ENCODE measurements around the gene ULK2.
A peak's percentile ranks its signal among the peaks of the same experiment; 100 is the strongest.

Gene ULK2

DNA sequence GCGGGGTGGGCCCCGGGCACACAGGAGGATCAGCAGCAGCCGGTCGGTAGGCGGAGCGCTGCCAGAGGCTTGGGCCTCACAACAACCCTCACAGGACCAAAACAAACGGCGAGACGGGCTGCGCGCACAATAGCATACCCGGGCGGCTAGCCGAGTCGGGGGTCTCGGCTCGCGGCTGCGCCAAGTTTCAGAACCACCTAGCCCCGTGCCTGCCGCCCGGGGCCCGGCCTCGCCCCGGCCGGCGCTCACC is 732 bp downstream of the ULK2 start (continued):
- TF ChIP-seq PRDM4 (tag by site-specific recombination; IDR thresholded peaks at IDR 0.05) (no peak), ZNF266 (tag by site-specific recombination; IDR thresholded peaks at IDR 0.05; ENCODE audit: low read depth) (no peak), ZNF394 (tag by site-specific recombination; IDR thresholded peaks at IDR 0.05; ENCODE audit: borderline replicate concordance) (no peak), ZNF221 (tag by site-specific recombination; IDR thresholded peaks at IDR 0.05; ENCODE audit: borderline replicate concordance) (no peak), KLF9 (tag by site-specific recombination; IDR thresholded peaks at IDR 0.05; ENCODE audit: low read depth) (peak; percentile 54; the same call in 1 of the 2 replicates), ZNF202 (tag by site-specific recombination; IDR thresholded peaks at IDR 0.05; ENCODE audit: borderline replicate concordance) (no peak), ZBTB11 (tag by site-specific recombination; conservative IDR thresholded peaks at IDR 0.05; ENCODE audit: low read depth) (peak; percentile 40; the same call in 1 of the 2 replicates), ZNF629 (tag by site-specific recombination; IDR thresholded peaks at IDR 0.05) (no peak), ZBTB48 (tag by site-specific recombination; IDR thresholded peaks at IDR 0.05) (no peak; the same call in 1 of the 2 replicates), ZSCAN30 (tag by site-specific recombination; IDR thresholded peaks at IDR 0.05) (no peak), SALL2 (tag by site-specific recombination; IDR thresholded peaks at IDR 0.05; ENCODE audit: borderline replicate concordance) (no peak), ZNF350 (tag by site-specific recombination; IDR thresholded peaks at IDR 0.05) (no peak), ZNF776 (tag by site-specific recombination; IDR thresholded peaks at IDR 0.05; ENCODE audit: borderline replicate concordance) (no peak), SCRT2 (tag by site-specific recombination; IDR thresholded peaks at IDR 0.05) (no peak), ZNF560 (tag by site-specific recombination; IDR thresholded peaks at IDR 0.05; ENCODE audit: borderline replicate concordance) (no peak), ZNF335 (tag by site-specific recombination; conservative IDR thresholded peaks at IDR 0.05) (peak; percentile 48), KLF8 (tag by site-specific recombination; IDR thresholded peaks at IDR 0.05) (peak; percentile 59; the same call in 1 of the 2 replicates), YY2 (tag by site-specific recombination; IDR thresholded peaks at IDR 0.05) (no peak), REPIN1 (tag by site-specific recombination; IDR thresholded peaks at IDR 0.05; ENCODE audit: low read depth) (no peak), ZNF214 (tag by site-specific recombination; IDR thresholded peaks at IDR 0.05; ENCODE audit: borderline replicate concordance) (no peak), PRDM10 (tag by site-specific recombination; IDR thresholded peaks at IDR 0.05) (peak; percentile 49; the same call in 1 of the 2 replicates), ZNF132 (tag by site-specific recombination; IDR thresholded peaks at IDR 0.05; ENCODE audit: borderline replicate concordance) (no peak), ZNF48 (tag by site-specific recombination; IDR thresholded peaks at IDR 0.05) (no peak), ZNF747 (tag by site-specific recombination; IDR thresholded peaks at IDR 0.05) (no peak)
- TF ChIP-seq, protein P1, sequence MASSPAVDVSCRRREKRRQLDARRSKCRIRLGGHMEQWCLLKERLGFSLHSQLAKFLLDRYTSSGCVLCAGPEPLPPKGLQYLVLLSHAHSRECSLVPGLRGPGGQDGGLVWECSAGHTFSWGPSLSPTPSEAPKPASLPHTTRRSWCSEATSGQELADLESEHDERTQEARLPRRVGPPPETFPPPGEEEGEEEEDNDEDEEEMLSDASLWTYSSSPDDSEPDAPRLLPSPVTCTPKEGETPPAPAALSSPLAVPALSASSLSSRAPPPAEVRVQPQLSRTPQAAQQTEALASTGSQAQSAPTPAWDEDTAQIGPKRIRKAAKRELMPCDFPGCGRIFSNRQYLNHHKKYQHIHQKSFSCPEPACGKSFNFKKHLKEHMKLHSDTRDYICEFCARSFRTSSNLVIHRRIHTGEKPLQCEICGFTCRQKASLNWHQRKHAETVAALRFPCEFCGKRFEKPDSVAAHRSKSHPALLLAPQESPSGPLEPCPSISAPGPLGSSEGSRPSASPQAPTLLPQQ (tag by site-specific recombination; IDR thresholded peaks at IDR 0.05), result peak; percentile 6
- TF ChIP-seq, protein P2, sequence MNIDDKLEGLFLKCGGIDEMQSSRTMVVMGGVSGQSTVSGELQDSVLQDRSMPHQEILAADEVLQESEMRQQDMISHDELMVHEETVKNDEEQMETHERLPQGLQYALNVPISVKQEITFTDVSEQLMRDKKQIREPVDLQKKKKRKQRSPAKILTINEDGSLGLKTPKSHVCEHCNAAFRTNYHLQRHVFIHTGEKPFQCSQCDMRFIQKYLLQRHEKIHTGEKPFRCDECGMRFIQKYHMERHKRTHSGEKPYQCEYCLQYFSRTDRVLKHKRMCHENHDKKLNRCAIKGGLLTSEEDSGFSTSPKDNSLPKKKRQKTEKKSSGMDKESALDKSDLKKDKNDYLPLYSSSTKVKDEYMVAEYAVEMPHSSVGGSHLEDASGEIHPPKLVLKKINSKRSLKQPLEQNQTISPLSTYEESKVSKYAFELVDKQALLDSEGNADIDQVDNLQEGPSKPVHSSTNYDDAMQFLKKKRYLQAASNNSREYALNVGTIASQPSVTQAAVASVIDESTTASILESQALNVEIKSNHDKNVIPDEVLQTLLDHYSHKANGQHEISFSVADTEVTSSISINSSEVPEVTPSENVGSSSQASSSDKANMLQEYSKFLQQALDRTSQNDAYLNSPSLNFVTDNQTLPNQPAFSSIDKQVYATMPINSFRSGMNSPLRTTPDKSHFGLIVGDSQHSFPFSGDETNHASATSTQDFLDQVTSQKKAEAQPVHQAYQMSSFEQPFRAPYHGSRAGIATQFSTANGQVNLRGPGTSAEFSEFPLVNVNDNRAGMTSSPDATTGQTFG (tag by site-specific recombination; IDR thresholded peaks at IDR 0.05; ENCODE audit: borderline replicate concordance), result no peak
